GM12872 (cell line): ENCODE data around the gene TENM4.

Source experiments
- CTCF ChIP-seq: IDR thresholded peaks from 3 replicates; pipeline ENCODE4 v1.5.1; 2011; ENCODE audit warnings: low read depth, mild to moderate bottlenecking, low read length, moderate library complexity; ENCODE audit not compliant: insufficient read depth

TENM4 gene

GRCh38 chr11:78883506-78883905 is 557.3 kb downstream of the TENM4 start:
- TF ChIP-seq CTCF: no peak

GRCh38 chr11:78878631-78879030 is 562.2 kb downstream of the TENM4 start:
- no peak for TF ChIP-seq CTCF

GRCh38 chr11:78876676-78877075 is 564.2 kb downstream of the TENM4 start:
- TF ChIP-seq CTCF: no peak

- TF ChIP-seq CTCF: no peak
Observed at GRCh38 chr11:78870655-78871054, 570.2 kb downstream of the TENM4 start.

GRCh38 chr11:78869293-78869692 is 571.5 kb downstream of the TENM4 start:
- TF ChIP-seq CTCF: no peak

GRCh38 chr11:78868563-78868962 is 572.3 kb downstream of the TENM4 start:
- no peak for TF ChIP-seq CTCF

GRCh38 chr11:78860720-78861422 is 580.0 kb downstream of the TENM4 start:
- TF ChIP-seq CTCF: no peak
